HUDEP-2 (cell line): ENCODE results near the gene ABCA9.

Experiments used
- DNase-seq, 76 experiments: peaks; one replicate each; lab custom pipeline; 2025; ENCODE audit not compliant: unreplicated experiment in 76 of 76; lab: John Stamatoyannopoulos, UW

The ABCA9 gene

DNA sequence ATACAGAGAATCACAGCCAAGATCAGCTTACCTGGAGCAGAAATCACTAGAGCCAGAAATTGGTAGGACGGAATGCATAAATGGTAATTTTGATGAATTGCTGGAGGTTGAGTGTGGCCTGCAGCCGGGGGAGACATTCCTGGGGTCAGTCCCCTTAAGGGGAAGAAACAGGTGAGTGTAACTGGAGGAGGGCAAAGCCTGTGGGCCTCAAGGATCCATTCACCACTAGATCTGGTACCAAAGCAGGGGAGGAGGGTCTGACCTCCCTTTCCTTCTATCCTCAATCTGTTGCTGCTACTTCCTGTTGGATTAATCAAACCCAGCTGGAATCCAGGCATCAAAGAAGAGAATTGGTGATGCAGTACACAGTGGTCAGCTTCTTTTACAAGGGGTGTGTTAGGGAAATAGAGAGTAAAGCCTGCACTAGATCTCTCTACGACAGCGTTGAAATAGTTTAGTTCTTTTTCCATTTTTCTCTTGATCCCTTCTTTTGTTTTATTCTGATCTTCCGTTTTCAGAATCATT is 8.6 kb upstream of the ABCA9 start:
- no peak for DNase-seq

DNA sequence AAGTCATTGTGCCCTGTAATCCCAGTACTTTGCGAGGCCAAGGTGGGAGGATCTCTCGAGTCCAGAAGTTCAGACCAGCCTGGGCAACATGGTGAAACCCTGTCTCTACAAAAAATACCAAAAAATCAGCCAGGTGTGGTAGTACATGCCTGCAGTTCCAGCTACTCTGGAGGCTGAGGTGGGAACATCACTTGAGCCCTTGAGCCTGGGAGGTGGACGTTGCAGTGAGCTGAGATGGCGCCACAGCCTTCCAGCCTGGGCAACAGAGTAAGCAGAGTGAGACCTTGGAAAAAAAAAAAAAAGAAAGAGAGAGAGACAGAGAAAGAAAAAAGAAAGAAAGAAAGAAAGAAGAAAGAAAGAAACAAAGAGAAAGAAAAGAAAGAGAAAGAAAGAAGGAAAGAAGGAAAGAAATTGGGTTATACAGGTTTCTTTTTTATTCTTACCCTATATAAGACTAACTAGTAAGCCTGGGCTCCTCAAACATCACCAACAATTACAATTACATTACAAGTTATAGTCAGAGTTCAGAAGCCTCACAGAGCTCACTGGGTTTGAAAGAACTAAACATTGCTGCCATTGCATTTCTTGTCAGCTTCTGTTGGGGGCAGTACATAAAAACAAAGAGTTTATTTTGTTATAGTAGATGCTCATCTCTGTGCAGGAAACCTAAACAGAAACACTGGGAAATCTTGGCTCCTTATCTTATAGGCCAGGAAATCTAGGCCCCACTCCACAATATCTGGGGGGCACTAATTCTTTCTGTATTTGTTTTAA is 6.7 kb upstream of the ABCA9 start:
- DNase-seq: no peak

DNA sequence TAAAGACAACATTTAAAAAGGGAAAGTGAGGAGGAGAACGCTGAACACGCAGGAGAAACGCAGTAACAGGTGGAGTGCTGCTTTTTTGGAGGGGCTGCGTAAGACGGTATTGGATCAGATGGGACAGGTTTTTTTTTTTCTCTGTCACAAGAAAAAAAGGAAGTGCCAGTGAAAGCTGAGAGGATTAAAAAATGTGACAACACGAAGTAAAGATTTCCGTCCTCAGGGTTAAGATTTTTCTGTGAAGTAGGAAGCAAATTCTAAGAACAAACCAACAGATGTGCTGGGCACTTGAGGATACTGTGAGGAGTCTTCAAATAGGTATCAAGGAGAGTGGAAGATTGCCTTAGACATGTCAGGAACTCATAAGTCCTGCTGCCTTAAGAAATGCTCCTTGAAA is 5.8 kb upstream of the ABCA9 start:
- DNase-seq: no peak

DNA sequence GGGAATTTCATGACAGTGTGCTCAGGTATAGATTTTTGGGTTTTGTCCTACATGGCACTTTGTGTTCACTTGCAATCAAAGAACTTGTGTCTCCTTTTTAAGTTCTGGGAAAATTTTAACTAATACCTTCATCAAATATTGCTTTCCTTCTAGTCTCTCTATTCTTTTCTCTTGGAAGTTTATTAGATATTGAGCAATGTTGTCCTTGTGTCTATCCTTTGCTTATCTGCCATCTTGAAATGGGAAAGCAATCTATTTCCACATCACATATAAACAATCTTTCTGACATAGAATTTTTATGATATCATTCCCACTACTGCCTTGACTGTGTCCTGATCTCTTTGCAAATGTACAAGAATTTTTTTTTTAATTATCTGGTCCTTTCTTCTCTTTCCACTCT is 4.4 kb upstream of the ABCA9 start:
- DNase-seq: no peak

DNA sequence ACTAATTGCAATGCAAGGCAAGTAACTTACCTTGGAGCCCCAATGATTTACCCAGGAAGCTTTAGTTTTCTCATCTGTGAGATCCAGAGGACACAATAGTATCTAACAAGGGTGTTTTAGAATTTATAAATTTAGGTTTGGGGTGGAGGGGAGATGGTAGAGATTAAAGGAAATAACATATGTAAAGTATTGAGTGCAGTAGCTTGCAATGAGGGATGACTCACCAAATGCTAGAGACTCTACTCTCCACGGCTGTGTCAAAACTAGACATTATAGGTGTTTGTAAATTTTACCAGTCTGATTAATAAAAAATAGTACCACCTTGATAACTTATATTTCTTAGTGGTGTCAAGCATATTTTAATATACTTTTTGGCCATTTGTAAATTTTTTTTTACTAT is 3.7 kb upstream of the ABCA9 start:
- no peak for DNase-seq

DNA sequence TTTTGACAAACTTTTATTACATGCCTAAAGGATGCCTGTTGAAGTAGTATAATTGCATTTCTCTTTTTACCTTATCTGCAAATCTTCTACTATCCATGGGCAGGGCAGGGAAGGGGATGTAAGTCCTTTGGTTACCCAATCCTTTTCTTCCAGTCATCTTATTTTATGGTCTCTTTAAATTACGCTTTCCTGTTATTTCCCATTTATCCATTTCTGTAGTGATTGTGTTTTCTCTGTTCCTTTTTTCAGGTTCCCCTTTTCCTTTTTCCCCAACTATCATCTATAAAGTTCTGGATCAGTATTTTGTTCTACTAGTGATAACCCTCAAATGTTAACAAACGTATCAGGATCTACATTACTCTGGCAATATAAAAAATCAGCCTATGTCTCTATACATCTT is 3.3 kb upstream of the ABCA9 start:
- no peak for DNase-seq

DNA sequence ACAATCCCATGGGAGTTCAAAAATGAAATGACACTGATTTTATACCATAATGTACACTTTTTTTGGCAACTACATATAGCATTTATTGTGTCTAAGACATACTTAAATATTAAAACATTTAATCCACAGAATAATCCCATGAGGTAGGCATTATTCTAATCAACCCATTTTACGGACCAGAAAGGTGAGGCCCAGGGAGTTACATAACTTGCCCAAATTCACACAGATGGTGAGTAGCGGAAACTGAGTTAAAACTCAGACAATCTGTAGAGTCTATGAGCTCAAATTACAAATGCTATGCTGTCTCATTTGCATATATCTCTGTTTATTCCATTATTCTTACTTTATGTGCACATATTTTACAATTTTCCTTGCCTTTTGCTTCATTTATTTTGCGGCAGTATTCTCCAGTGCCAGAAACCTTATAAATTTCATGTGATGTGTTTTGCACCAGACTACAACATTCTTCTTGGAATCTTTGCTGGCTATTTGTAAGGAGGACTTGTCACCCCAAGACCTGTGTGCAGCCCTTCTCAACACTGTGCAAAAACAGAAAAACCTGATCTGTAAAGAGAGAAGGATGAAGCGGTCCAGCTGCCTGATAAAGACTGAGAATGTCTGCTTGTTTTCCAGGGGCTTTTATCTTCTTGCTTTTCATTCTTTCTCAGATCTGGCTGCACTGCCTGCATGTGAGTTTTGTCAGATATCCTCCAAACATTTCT is 2.3 kb upstream of the ABCA9 start:
- no peak for DNase-seq

DNA sequence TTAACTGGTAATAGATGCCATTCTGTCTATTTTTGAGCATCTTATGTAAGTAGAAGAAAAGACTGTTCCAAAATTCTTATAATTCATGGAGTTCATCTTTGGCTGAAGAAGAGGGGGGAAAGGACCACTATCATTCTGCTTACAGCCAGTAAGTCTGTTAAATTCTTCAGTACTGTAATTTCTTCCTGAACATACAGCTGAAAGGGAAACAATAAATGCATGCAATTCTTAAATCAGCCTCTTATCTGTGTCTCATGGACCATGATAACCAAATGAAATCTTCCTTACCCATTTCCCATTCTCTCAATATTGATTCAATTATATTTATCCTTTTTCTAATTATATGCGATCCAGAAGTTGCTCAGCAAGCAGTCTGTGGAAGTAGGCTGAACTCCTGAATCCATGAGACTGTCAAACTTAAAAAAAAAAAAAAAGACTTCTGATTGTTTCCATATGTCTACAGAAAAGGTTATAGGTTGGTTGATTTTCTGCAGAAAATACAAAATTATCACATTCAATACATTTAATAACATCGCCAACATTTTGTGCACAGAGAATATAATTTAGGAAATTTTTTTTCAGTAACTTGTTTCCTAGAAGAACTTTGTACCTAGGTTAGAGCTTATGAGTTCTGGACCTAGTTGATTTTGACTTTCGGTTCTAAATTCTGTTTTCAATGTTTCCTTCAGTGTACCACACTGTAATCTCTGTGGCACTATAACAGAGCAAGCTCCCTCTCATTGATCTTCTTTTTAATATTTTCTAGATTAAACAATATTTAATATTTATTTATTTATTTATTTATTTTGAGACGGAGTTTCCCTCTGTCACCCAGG is 1.2 kb upstream of the ABCA9 start:
- DNase-seq: no peak

DNA sequence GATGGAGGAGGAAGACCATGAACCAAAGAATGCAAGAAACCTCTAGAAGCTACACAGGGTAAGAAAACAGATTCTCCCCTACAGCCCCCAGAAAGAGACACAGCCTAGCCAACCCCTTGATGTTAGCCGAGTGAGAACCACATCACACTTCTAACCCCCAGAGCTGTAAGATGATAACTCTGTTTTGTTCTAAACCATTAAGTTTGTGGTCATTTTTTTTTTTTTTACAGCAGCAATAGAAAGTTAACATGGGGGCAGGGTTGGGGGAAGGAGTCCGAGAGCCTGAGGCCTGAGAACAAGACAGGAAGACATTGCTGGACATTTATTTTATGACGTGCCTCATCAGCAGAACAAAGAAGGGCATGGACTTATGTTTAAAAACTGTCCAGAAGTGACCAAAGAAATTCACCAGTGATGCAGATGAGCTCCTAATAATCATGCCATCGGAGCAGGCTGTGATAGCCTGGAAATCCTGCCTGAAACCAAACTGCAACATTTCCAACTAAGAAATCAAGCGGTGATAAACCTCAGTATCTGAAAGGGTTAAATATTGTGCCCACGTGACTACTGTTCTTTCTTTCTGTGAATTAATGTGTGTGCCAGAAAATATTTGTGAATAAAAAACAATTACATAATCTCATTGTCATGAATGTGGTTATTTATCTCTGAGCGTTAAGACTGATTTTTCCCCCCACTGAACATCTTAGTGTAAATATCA is 1.1 kb downstream of the ABCA9 start:
- no peak for DNase-seq

DNA sequence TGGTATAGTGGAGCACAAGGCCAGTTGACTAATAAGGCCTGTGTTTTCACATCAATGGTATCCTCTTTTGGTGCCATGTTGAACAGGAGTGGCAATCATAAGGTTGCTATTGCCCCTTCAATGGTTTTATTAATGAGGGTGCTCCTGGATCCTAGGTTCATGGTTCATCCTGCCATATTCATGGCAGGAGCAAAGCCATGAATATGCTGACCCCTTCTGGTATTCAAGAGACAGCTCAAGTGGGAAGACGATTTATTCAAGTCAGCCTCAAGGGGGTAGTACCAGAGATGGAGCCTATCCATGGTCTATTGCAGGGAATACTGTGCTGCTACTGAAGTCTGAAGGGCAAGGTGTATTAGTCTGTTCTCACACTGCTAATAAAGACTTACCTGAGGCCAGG is 2.6 kb downstream of the ABCA9 start:
- DNase-seq: peak in 13 of 76 experiments; percentile 1 to 34 (median 16)

DNA sequence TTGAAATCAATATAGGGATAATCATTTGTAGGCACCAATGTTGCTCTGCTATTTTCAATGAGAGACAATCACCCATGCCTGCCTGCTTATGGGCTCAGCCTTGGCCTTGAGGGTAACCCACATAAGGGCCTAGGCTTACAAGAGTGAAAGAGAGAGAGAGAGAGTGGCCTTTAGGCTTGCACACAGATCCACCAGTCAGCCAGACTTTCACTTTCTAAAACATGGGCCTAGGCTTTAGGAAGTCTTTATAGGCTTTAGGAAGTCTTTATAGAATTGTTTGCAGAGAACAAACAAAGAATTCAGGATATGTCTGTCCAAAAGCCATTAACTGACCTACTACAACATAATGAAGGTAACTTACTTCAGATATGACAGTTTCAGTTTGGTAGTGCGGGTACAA is 3.4 kb downstream of the ABCA9 start:
- DNase-seq: no peak

DNA sequence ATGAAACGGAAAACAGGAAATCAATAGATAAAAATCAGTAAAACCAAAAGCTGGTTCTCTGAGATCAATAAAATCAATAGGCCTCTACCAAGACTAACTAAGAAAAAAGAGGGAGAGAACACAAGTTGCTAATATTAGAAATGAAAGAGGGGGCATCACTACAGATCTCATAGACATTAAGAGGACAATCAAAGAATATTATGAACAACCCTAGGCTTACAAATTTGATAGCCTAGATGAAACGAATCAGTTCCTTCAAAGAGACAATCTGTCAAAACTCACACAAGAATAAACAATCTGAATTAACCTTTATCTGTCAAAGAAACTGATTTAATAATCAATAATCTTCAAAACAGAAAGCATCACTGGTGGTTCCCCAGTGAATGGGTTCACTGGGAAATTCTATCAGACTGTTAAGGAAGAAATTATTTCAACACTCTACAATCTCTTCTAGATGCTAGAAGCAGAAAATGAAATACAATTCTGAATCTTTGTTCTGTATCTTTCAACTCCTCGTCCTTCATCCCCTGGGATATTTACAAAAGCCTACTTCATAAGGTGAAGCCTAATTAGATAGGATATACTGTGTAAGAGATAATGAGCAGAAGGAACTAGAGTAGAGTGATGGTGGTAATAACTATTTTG is 4.4 kb downstream of the ABCA9 start:
- DNase-seq: no peak

DNA sequence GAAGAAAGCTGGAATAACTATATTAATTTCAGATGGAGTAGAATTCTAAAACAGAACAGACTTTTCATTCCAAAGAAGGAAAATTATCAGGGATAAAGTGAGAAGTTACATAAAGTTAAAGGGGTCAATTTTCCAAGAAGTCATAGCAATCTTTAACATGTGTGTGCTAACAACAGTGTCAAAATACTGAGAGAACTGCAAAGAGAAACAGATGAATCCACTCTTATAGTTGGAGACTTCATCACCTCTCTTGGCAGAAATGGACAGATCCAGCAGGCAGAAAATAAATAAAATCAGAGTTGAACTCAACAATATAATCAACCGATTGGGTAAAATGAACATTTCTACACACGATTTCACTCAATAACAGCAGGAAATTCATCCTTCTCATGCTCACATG is 5.4 kb downstream of the ABCA9 start:
- no peak for DNase-seq

DNA sequence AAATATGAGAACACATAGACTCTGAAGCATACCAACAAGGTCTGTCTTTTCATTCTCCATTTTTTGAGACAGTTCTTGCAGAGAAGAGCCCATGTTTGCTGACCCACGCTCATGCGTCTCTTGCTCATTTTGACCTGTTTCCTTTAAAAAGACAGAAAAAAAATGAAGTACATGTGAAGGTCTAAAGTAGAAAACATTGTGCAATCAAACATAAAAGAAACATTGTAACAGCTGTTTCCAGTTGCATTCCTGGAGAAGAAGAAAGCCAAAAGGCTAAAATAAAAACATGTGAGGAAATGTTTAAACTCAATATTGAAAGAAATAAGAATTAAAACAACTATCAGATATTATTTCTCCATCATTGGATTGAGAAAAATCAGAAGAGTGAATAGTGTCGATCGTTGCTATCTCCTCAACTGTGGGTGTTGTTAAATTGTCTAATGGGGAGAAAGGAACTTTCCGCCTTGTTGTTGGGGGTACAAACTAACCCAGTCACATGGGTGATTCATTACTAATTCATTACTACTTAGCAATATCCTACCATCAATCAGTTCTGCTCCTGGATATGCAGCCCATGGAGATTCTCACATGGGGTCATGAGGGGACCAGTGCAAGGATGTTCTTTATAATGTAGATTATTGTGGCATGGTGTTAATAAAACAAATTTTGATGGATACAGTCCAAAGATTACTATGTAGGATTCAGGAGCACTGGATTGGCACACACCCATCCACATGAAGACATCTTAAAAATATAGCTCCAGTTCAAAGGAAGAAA is 9.5 kb downstream of the ABCA9 start:
- no peak for DNase-seq

DNA sequence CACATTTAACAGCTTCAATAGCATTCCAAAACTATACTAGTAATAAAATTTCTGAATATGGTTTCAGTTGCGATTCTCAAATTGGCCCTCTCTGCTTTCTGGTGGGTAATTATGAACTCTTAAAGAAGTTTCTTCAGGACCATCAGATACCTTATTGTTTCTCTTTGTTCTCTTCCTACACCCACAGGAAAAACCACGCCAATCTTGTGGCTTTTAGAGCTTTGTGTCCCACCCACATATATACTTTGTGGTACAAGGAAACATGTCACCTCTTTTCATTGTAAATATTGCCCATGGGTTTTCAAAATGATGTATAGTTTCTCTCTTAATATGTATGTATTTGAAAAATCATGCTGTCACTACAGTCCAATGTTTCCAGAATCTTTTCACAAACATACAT is 12.1 kb downstream of the ABCA9 start:
- DNase-seq: no peak

DNA sequence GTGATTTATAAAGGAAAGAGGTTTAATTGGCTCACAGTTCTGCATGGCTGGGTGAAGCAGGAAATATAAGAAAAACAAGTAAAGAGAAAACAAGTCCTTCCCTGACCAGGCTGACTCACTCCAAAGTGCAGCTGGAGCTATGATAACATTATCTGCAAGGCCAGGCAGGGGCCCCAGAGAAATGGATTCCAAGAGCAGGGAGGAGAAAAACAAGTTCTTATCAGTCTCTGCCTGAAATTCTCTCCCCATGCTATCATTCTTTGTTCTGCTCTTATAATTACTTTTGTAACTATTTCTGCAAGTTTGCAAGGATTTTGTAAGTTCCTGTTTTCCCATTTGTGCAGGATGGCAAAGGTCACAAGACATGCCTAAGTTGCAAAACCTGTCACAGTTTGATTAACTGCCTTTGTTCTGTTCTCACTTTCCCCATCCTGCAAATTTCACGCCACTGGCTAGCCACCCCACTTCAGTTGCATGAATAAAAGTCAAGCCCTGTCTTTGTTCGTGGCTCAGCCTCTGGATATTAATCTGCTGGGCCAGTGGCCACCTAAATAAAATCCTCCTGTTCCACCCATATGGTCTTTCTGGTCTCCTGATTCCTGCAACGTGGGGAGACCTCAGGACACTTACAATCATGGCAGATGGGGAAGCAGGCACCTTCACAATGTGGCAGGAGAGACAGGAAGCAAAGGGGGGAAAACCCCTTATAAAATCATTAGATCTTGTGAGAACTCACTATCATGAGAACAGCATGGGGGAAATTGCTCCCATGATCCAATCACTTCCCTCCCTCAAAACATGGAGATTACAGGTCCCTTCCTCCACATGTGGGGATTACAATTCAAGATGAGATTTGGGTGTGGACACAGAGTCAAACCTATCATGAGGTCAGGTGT is 13.1 kb downstream of the ABCA9 start:
- peak in 74 of 76 experiments; percentile 8 to 89 (median 64) for DNase-seq

DNA sequence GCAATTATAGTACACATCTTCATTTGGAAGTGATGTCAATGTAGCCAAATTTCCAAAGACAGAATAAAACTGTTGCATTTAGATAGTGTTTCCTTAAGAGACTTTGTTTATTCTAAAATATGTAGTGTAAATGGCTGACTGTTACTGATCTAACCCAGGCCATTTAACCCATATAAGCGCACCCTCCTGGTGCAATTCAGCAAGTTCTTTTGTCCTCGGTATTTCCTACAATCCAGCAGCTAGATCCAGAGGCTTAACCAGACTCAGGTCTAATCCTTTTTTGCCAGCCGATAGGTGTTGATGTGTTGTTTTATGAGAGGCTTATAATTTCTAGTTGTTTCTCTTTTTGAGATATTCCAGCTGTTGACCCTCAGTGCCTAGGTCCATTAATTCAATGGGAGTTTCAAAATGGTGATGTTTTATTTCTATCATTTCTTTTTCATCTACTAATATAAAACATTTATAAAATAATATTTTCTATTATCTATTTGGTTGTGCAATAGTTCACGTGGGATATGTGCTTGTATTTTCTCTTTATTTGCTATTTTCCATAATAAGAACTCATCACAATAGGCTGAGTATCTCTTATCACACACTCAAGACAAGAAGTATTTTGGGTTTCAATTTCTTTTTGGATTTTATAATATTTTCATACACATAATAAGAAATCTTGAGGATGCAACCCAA is 14.5 kb downstream of the ABCA9 start:
- DNase-seq: no peak

DNA sequence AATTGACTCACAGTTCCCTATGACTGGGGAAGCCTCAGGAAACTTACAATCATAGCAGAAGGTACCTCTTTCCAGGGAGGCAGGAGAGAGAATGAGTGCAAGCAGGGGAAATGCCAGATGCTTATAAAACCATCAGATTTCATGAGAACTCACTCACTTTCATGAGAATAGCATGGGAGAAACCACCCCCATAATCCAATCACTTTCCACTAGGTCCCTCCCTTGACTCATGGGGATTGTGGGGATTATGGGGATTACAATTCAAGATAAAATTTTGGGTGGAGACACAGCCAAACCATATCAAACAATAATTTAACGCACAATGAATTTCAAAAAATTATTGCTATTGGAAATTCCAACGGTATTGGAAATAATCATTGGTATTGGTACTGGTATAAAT is 15.1 kb downstream of the ABCA9 start:
- no peak for DNase-seq
